WI38 (cell line): Measurements from ENCODE around the gene VEGFC.

Experiments
- H3K4me3 ChIP-seq: 2 replicates; pipeline ENCODE4 v1.5.1; 2011; ENCODE audit warnings: low read depth, mild to moderate bottlenecking, control low read depth, low read length
- CTCF ChIP-seq: IDR thresholded peaks from 2 replicates; pipeline ENCODE4 v1.5.1; 2012; ENCODE audit warnings: low read depth, mild to moderate bottlenecking, control low read depth, low read length

Gene VEGFC

GRCh38 chr4:176810481-176811249, 17.9 kb upstream of the VEGFC start:
- H3K4me3 ChIP-seq, result no peak overlapping the region
- no peak for TF ChIP-seq CTCF

- no peak overlapping the region for H3K4me3 ChIP-seq
- no peak for TF ChIP-seq CTCF
These were observed 14.2 kb upstream of the VEGFC start for GRCh38 chr4:176806778-176807375.

DNA sequence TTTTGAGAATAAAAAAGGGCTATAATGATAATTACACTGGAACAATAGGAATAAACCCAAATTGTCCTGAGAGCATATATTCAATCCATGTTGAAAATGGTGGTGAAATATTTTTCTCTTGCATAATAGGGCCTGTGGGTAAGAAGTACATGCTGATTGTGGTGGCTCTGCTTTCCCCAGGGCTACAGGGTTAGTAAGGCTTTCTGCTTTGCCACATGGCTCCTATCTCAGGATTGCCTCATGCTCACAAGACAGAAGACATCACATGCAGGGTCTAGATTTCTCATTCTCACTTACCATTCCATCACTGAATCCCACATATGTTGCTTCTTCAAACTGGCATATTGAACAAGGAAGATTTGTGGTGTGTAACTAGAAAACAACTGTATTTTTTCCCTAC, 12.4 kb upstream of the VEGFC start:
- H3K4me3 ChIP-seq, result no peak overlapping the region
- no peak for TF ChIP-seq CTCF

DNA sequence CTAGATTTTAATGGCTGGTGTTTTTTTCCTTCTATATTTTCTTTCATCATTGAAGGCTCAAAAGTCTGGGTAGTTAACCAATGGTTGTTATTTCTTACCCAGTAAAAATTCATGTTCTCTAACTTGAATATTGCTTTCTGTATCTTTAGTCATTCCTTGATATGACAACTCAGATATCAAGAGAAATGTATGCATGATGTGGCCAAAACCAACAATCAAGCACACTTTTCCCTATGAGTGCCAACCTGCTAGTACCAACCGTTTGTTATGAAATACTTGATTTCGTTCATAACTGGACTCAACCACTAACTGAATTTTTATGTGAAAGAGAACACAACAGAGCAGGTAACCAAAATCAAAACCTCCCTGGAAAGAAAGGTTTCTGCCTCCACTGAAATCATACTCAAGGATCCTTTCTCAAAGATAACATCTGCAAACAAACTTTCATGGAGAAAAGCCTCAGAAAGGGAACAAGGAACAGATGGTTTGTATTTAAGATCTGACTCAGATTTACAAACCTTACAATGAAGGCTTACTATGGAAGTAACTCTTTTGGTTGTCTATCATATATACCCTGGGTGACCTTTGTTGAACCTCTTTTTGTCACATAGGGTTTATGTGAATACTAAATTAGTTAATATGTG, 8.3 kb upstream of the VEGFC start:
- H3K4me3 ChIP-seq, result no peak overlapping the region
- no peak for TF ChIP-seq CTCF

GRCh38 chr4:176799653-176800052, 6.9 kb upstream of the VEGFC start:
- TF ChIP-seq CTCF, result no peak
- H3K4me3 ChIP-seq, result no peak overlapping the region

DNA sequence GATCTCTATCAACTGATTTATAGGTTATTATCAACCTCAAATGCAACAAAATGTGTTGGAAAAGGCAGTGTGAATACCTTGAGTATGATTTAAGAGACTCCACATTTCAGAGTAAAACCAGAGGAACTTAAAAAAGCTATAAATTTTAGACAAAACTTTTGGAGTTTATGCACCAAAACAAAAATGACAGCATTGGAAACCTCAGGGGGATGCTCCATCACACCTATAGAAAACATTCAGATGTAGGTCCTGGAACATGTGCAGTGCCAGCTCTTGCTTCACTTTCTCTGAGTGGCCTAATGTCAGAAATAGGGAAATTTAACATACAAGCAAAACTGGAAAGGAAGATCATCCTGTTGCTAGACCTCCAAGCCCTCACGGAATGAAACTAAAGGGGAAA, 5.8 kb upstream of the VEGFC start:
- H3K4me3 ChIP-seq, result no peak overlapping the region
- no peak for TF ChIP-seq CTCF

DNA sequence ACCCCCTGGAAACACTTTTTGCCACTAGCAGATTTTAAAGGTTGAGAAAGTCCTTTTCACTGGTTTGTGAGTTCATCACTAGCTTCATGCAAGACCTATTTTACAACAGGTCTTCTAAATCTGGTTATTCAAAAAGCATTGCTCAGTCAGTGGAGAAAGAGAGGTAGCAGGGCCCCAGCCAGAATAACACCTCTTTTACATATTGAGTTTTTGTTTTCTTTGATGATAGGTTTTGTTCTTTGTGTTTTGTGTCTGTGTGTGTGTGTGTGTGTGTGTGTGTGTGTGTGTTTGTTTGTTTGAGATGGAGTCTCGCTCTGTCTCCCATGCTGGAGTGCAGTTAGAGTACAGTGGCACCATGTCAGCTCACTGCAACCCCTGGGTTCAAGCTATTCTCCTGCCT, 2.7 kb upstream of the VEGFC start:
- no peak overlapping the region for H3K4me3 ChIP-seq
- no peak for TF ChIP-seq CTCF
